Measurements from ENCODE around the gene PRADC1. TPM values are rescaled to one million over a fixed set of nuclear protein-coding genes. Genes with fewer than 3 reads are reported as not detected.

Gene PRADC1
- total RNA-seq, 1 experiment from 2014 or later = 12.9 TPM

DNA sequence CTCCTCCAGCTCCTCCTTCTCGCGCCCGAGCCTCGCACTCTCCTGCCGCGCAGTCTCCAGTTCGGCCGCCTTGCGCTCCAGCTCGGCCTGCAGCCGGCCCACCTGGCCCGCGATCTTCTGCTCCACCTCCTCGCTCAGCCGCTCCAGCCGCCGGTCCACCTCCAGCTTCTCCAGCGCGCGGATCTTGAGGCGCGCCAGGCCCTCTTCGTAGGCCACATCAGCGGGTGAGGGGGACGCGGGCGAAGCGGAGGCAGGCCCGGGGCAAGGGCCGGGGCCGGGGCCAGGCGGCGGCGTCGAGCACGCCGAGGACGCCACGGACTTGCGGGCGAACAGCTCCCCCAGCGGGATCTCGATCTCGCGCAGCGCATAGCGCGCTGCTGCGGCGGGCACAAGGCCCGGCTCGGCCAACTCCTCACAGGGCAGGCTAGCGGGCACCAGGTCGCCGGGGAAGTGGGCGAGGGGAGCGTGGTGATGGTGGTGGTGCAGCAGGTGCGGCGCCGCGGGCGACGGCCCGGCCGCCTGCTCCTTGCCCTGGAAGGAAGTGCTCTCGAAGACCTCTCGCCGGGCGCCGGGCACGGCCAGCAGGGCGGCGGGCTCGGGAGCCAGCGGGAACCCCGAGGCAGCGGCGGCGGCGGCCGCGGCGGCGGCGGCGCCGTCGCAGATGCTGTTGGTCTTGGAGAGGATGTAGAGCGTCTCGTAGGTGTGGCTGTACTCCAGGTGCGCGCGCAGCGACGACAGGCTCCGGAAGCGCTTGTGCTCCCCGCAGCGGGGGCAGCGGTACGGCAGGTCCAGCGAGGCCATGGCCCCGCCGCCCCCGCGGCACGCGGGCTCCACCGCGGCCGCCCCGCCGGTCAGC is 36.0 kb upstream of the PRADC1 start (continued):
- TF ChIP-seq, protein P1, sequence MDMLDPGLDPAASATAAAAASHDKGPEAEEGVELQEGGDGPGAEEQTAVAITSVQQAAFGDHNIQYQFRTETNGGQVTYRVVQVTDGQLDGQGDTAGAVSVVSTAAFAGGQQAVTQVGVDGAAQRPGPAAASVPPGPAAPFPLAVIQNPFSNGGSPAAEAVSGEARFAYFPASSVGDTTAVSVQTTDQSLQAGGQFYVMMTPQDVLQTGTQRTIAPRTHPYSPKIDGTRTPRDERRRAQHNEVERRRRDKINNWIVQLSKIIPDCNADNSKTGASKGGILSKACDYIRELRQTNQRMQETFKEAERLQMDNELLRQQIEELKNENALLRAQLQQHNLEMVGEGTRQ (CRISPR knock-in tag; IDR thresholded peaks at IDR 0.05) = peak; percentile 6; the same call in 1 of the 2 replicates
- TF ChIP-seq SMAD4 (CRISPR knock-in tag; IDR thresholded peaks at IDR 0.05) = peak; percentile 82; the same call in 1 of the 2 replicates
- TF ChIP-seq, protein P2, sequence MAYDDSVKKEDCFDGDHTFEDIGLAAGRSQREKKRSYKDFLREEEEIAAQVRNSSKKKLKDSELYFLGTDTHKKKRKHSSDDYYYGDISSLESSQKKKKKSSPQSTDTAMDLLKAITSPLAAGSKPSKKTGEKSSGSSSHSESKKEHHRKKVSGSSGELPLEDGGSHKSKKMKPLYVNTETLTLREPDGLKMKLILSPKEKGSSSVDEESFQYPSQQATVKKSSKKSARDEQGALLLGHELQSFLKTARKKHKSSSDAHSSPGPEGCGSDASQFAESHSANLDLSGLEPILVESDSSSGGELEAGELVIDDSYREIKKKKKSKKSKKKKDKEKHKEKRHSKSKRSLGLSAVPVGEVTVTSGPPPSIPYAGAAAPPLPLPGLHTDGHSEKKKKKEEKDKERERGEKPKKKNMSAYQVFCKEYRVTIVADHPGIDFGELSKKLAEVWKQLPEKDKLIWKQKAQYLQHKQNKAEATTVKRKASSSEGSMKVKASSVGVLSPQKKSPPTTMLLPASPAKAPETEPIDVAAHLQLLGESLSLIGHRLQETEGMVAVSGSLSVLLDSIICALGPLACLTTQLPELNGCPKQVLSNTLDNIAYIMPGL (CRISPR knock-in tag; IDR thresholded peaks at IDR 0.05) = peak; percentile 94; the same call in 1 of the 2 replicates
- no peak for TF ChIP-seq MXD4 (CRISPR knock-in tag; IDR thresholded peaks at IDR 0.05; ENCODE audit: borderline replicate concordance)
- peak; percentile 75; the same call in 1 of the 2 replicates for TF ChIP-seq FOXK1 (CRISPR knock-in tag; IDR thresholded peaks at IDR 0.05)
- 0 out of 2 replicates have a peak, but pooled peaks have one; percentile 13 for TF ChIP-seq ZNF121 (CRISPR knock-in tag; IDR thresholded peaks at IDR 0.05)
- TF ChIP-seq, protein P3, sequence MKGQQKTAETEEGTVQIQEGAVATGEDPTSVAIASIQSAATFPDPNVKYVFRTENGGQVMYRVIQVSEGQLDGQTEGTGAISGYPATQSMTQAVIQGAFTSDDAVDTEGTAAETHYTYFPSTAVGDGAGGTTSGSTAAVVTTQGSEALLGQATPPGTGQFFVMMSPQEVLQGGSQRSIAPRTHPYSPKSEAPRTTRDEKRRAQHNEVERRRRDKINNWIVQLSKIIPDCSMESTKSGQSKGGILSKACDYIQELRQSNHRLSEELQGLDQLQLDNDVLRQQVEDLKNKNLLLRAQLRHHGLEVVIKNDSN (CRISPR knock-in tag; IDR thresholded peaks at IDR 0.05) = peak; percentile 75
- TF ChIP-seq, protein P4, sequence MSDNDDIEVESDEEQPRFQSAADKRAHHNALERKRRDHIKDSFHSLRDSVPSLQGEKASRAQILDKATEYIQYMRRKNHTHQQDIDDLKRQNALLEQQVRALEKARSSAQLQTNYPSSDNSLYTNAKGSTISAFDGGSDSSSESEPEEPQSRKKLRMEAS (CRISPR knock-in tag; IDR thresholded peaks at IDR 0.05) = peak; percentile 93
- TF ChIP-seq CBFB (CRISPR knock-in tag; IDR thresholded peaks at IDR 0.05; ENCODE audit: low read depth) = peak; percentile 87; the same call in 1 of the 2 replicates
- peak; percentile 79; the same call in 1 of the 2 replicates for TF ChIP-seq NR2C2 (CRISPR knock-in tag; IDR thresholded peaks at IDR 0.05)
- TF ChIP-seq, protein P5, sequence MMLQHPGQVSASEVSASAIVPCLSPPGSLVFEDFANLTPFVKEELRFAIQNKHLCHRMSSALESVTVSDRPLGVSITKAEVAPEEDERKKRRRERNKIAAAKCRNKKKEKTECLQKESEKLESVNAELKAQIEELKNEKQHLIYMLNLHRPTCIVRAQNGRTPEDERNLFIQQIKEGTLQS (CRISPR knock-in tag; conservative IDR thresholded peaks at IDR 0.05) = peak; percentile 28; the same call in 1 of the 2 replicates
- TF ChIP-seq, protein P6, sequence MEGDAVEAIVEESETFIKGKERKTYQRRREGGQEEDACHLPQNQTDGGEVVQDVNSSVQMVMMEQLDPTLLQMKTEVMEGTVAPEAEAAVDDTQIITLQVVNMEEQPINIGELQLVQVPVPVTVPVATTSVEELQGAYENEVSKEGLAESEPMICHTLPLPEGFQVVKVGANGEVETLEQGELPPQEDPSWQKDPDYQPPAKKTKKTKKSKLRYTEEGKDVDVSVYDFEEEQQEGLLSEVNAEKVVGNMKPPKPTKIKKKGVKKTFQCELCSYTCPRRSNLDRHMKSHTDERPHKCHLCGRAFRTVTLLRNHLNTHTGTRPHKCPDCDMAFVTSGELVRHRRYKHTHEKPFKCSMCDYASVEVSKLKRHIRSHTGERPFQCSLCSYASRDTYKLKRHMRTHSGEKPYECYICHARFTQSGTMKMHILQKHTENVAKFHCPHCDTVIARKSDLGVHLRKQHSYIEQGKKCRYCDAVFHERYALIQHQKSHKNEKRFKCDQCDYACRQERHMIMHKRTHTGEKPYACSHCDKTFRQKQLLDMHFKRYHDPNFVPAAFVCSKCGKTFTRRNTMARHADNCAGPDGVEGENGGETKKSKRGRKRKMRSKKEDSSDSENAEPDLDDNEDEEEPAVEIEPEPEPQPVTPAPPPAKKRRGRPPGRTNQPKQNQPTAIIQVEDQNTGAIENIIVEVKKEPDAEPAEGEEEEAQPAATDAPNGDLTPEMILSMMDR (IDR thresholded peaks at IDR 0.05) = no peak
- no peak for TF ChIP-seq SOX15 (CRISPR knock-in tag; IDR thresholded peaks at IDR 0.05)
- TF ChIP-seq, protein P7, sequence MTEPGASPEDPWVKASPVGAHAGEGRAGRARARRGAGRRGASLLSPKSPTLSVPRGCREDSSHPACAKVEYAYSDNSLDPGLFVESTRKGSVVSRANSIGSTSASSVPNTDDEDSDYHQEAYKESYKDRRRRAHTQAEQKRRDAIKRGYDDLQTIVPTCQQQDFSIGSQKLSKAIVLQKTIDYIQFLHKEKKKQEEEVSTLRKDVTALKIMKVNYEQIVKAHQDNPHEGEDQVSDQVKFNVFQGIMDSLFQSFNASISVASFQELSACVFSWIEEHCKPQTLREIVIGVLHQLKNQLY (CRISPR knock-in tag; IDR thresholded peaks at IDR 0.05) = 0 out of 2 replicates have a peak, but pooled peaks have one; percentile 27
- peak; percentile 74 for TF ChIP-seq ZNF317 (CRISPR knock-in tag; IDR thresholded peaks at IDR 0.05; ENCODE audit: borderline replicate concordance, low read depth)
- TF ChIP-seq, protein P8, sequence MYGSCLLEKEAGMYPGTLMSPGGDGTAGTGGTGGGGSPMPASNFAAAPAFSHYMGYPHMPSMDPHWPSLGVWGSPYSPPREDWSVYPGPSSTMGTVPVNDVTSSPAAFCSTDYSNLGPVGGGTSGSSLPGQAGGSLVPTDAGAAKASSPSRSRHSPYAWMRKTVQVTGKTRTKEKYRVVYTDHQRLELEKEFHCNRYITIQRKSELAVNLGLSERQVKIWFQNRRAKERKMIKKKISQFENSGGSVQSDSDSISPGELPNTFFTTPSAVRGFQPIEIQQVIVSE (CRISPR knock-in tag; IDR thresholded peaks at IDR 0.05; ENCODE audit: borderline replicate concordance) = no peak
- TF ChIP-seq IRF2 (CRISPR knock-in tag; IDR thresholded peaks at IDR 0.05; ENCODE audit: borderline replicate concordance, low read depth) = no peak; the same call in 1 of the 2 replicates
- TF ChIP-seq, protein P9, sequence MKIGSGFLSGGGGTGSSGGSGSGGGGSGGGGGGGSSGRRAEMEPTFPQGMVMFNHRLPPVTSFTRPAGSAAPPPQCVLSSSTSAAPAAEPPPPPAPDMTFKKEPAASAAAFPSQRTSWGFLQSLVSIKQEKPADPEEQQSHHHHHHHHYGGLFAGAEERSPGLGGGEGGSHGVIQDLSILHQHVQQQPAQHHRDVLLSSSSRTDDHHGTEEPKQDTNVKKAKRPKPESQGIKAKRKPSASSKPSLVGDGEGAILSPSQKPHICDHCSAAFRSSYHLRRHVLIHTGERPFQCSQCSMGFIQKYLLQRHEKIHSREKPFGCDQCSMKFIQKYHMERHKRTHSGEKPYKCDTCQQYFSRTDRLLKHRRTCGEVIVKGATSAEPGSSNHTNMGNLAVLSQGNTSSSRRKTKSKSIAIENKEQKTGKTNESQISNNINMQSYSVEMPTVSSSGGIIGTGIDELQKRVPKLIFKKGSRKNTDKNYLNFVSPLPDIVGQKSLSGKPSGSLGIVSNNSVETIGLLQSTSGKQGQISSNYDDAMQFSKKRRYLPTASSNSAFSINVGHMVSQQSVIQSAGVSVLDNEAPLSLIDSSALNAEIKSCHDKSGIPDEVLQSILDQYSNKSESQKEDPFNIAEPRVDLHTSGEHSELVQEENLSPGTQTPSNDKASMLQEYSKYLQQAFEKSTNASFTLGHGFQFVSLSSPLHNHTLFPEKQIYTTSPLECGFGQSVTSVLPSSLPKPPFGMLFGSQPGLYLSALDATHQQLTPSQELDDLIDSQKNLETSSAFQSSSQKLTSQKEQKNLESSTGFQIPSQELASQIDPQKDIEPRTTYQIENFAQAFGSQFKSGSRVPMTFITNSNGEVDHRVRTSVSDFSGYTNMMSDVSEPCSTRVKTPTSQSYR (CRISPR knock-in tag; IDR thresholded peaks at IDR 0.05) = peak; percentile 59; the same call in 1 of the 2 replicates
- TF ChIP-seq ZNF396 (CRISPR knock-in tag; IDR thresholded peaks at IDR 0.05; ENCODE audit: borderline replicate concordance) = no peak
- TF ChIP-seq, protein P10, sequence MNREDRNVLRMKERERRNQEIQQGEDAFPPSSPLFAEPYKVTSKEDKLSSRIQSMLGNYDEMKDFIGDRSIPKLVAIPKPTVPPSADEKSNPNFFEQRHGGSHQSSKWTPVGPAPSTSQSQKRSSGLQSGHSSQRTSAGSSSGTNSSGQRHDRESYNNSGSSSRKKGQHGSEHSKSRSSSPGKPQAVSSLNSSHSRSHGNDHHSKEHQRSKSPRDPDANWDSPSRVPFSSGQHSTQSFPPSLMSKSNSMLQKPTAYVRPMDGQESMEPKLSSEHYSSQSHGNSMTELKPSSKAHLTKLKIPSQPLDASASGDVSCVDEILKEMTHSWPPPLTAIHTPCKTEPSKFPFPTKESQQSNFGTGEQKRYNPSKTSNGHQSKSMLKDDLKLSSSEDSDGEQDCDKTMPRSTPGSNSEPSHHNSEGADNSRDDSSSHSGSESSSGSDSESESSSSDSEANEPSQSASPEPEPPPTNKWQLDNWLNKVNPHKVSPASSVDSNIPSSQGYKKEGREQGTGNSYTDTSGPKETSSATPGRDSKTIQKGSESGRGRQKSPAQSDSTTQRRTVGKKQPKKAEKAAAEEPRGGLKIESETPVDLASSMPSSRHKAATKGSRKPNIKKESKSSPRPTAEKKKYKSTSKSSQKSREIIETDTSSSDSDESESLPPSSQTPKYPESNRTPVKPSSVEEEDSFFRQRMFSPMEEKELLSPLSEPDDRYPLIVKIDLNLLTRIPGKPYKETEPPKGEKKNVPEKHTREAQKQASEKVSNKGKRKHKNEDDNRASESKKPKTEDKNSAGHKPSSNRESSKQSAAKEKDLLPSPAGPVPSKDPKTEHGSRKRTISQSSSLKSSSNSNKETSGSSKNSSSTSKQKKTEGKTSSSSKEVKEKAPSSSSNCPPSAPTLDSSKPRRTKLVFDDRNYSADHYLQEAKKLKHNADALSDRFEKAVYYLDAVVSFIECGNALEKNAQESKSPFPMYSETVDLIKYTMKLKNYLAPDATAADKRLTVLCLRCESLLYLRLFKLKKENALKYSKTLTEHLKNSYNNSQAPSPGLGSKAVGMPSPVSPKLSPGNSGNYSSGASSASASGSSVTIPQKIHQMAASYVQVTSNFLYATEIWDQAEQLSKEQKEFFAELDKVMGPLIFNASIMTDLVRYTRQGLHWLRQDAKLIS (CRISPR knock-in tag; IDR thresholded peaks at IDR 0.05; ENCODE audit: borderline replicate concordance) = peak; percentile 90; the same call in 1 of the 2 replicates

All from WTC11 (cell line).